Sigmoid colon (tissue), 7 donors: Measurements from ENCODE around the gene QKI. TPM values are rescaled to one million over a fixed set of nuclear protein-coding genes. Genes with fewer than 3 reads are reported as not detected.

Source experiments
- DNase-seq: peaks from one replicate; pipeline ENCODE4 v3.0.0-alpha.2; 2019
- H3K27ac ChIP-seq, 4 donors: fragments of 200-600 bp; sonication (generic); one replicate each; pipeline ENCODE4 v1.5.1; 2016 to 2019; ENCODE audit warnings: mild to moderate bottlenecking in 1 of 4
- H3K27me3 ChIP-seq, 3 donors: fragments of 200-600 bp; sonication (generic); one replicate each; pipeline ENCODE4 v1.5.1; 2019; ENCODE audit warnings: mild to moderate bottlenecking in 1 of 3
- H3K36me3 ChIP-seq, 4 donors: fragments of 200-600 bp; sonication (generic); one replicate each; pipeline ENCODE4 v1.5.1; 2016 to 2019
- H3K4me1 ChIP-seq, 4 donors: fragments of 200-600 bp; sonication (generic); one replicate each; pipeline ENCODE4 v1.5.1; 2017 to 2019
- H3K4me3 ChIP-seq, 4 donors: fragments of 200-600 bp; sonication (generic); one replicate each; pipeline ENCODE4 v1.5.1; 2017 to 2019; ENCODE audit warnings: mild to moderate bottlenecking in 2 of 4, moderate library complexity in 1 of 4
- H3K9me3 ChIP-seq, 4 donors: fragments of 200-600 bp in 3 of 4; sonication (generic) in 3 of 4; one replicate each; pipeline versions ENCODE4 v1.5.1 to v1.6.1; 2013 to 2019
- EP300 ChIP-seq, 4 donors: sonication (generic); formaldehyde crosslinking; IDR thresholded peaks; one replicate each; pipeline ENCODE4 v1.6.1; 2017; ENCODE audit warnings: antibody characterized with exemption in 4 of 4
- POLR2A ChIP-seq, 2 donors: fragments of 450-650 bp; IDR thresholded peaks; one replicate each; pipeline ENCODE4 v1.6.1; 2016; ENCODE audit warnings: antibody characterized with exemption in 2 of 2, mild to moderate bottlenecking in 2 of 2, moderate library complexity in 2 of 2
- POLR2AphosphoS5 ChIP-seq, 4 donors: sonication (generic); formaldehyde crosslinking; IDR thresholded peaks; one replicate each; pipeline ENCODE4 v1.6.1; 2017; ENCODE audit warnings: antibody characterized with exemption in 4 of 4
- WGBS, 2 donors: extraction: QIAGEN DNeasy Blood & Tissue Kit; methylation state at CpG; one replicate each; pipeline ENCODE4 v1.1.7; 2013; 5-methylcytosine and 5-hydroxymethylcytosine counted together
- intact Hi-C: fragments of 100-400 bp; cut with DNase I; formaldehyde crosslinking; loops from one replicate; pipeline ENCODE4 v1.15.1; 2023
- polyA plus RNA-seq, 3 donors: library from polyadenylated mRNA; stranded (reverse); fragments of 200-250 nt; gene quantifications; one replicate each; pipeline ENCODE4 v1.2.3, GENCODE V29; 2013
- total RNA-seq, 4 donors: library from RNA; depleted of rRNA; stranded (reverse); fragments of >200 nt; gene quantifications; one replicate each; pipeline ENCODE4 v1.1.0, GENCODE V29; 2016
- TF ChIP-seq, protein P1 (sequence below), 4 experiments: fragments of 450-650 bp in 3 of 4; fragments of 200-600 bp in 1 of 4; IDR thresholded peaks; one replicate each; pipeline ENCODE4 v1.5.1; 2016 to 2019; ENCODE audit warnings: antibody characterized with exemption in 4 of 4, mild to moderate bottlenecking in 3 of 4, moderate library complexity in 2 of 4
- donor health status: healthy with polysubstance abuse.
- donor health status: Bipolar disorder and iron deficiency.
- donor health status: healthy.

The QKI gene
- total and polyA plus RNA-seq, 7 donors = 9.2 to 146 (median 139) TPM

DNA sequence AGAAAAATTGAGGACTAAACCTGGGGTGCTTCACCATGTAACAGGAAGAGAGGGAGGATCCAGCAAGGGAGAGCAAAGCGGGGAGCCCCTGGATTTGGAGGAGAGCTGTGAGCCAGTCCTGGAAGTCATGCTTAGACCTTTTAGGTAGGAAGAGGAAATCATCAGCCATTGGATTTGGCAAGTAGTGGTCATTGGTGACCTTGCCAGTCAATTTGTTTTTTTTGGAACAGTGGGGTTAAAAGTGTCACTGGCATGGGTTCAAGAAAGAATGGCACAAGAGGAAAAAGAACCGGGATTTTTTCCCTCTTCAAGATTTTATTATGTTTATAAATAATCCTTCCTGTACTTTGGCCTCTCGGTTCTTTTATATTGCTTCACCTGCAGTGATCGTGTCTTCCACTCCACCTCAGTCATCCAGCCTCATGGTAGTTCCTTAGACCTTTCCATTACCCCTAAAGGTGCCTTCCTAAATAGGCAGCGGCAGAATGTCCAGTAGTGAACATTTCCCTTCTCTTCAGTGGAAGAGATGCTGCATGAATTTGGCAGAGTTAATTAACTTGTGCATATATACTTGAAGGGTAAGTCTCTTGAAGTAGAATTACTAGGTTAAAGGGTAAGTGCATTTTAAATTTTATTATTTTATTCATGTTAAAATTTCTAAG, 124.7 kb downstream of the QKI start:
- TF ChIP-seq, protein P1, sequence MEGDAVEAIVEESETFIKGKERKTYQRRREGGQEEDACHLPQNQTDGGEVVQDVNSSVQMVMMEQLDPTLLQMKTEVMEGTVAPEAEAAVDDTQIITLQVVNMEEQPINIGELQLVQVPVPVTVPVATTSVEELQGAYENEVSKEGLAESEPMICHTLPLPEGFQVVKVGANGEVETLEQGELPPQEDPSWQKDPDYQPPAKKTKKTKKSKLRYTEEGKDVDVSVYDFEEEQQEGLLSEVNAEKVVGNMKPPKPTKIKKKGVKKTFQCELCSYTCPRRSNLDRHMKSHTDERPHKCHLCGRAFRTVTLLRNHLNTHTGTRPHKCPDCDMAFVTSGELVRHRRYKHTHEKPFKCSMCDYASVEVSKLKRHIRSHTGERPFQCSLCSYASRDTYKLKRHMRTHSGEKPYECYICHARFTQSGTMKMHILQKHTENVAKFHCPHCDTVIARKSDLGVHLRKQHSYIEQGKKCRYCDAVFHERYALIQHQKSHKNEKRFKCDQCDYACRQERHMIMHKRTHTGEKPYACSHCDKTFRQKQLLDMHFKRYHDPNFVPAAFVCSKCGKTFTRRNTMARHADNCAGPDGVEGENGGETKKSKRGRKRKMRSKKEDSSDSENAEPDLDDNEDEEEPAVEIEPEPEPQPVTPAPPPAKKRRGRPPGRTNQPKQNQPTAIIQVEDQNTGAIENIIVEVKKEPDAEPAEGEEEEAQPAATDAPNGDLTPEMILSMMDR (IDR thresholded peaks at IDR 0.05) = no peak
- TF ChIP-seq POLR2AphosphoS5 (IDR thresholded peaks at IDR 0.05) = no peak
- TF ChIP-seq EP300 (IDR thresholded peaks at IDR 0.05) = no peak
- TF ChIP-seq POLR2A (IDR thresholded peaks at IDR 0.05) = no peak
- Histone ChIP-seq H3K4me3 (no peak overlapping the region), H3K27ac (no peak overlapping the region), H3K4me1 (peaks cover 0 to 36% (median 17%) of the 10 kb centered on the region in 4 donors), H3K36me3 (no peaks in the 10 kb centered on the region), H3K27me3 (no peaks in the 10 kb centered on the region), H3K9me3 (no peaks in the 10 kb centered on the region)
- intact Hi-C loops = no loop called here
- DNase-seq = no peak
- WGBS, 2 donors = 29 to 66% methylated on average over 5 of the region's 5 CpGs

DNA sequence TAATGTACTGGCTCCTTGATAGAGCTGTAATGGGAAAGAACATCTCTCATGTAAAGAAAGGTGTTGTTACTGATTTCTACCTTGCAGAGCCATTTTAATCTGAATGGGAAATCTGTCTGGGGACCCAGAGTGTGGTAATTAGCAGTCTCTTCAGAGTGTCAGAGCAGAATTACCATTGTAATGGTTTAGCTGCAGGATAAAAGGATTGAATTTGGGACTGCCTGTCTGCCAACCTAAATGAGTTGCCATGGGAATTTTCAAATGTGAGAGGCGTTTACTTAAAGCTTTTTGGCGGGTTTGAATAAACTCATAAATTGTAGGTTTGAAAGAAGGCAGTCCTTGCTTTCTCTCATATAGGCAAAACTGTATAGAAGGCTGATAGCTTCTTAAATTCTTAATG, 128.8 kb downstream of the QKI start:
- Histone ChIP-seq H3K4me3 (no peak overlapping the region), H3K27ac (no peak overlapping the region), H3K27me3 (no peaks in the 10 kb centered on the region), H3K9me3 (no peaks in the 10 kb centered on the region), H3K4me1 (peaks cover 0 to 47% (median 15%) of the 10 kb centered on the region in 4 donors), H3K36me3 (no peaks in the 10 kb centered on the region)
- intact Hi-C loops = no loop called here
- WGBS, 2 donors = 87 to 90% methylated on average over 2 of the region's 2 CpGs
- DNase-seq = no peak
- TF ChIP-seq POLR2A (IDR thresholded peaks at IDR 0.05) = no peak
- TF ChIP-seq, protein P1 (IDR thresholded peaks at IDR 0.05) = no peak
- no peak for TF ChIP-seq POLR2AphosphoS5 (IDR thresholded peaks at IDR 0.05)
- TF ChIP-seq EP300 (IDR thresholded peaks at IDR 0.05) = no peak

- Histone ChIP-seq H3K36me3 (no peaks in the 10 kb centered on the region), H3K27ac (no peak overlapping the region), H3K4me1 (peaks cover 0 to 37% (median 9%) of the 10 kb centered on the region in 4 donors), H3K27me3 (no peaks in the 10 kb centered on the region), H3K9me3 (no peaks in the 10 kb centered on the region), H3K4me3 (no peak overlapping the region)
- intact Hi-C loops = no loop called here
- no peak for TF ChIP-seq POLR2A (IDR thresholded peaks at IDR 0.05)
- TF ChIP-seq, protein P1 (IDR thresholded peaks at IDR 0.05) = no peak
- TF ChIP-seq POLR2AphosphoS5 (IDR thresholded peaks at IDR 0.05) = no peak
- TF ChIP-seq EP300 (IDR thresholded peaks at IDR 0.05) = no peak
- no peak for DNase-seq
- WGBS, 2 donors = 77 to 80% methylated on average over 5 of the region's 5 CpGs
Measured at GRCh38 chr6:163545370-163545769, 130.9 kb downstream of the QKI start.

DNA sequence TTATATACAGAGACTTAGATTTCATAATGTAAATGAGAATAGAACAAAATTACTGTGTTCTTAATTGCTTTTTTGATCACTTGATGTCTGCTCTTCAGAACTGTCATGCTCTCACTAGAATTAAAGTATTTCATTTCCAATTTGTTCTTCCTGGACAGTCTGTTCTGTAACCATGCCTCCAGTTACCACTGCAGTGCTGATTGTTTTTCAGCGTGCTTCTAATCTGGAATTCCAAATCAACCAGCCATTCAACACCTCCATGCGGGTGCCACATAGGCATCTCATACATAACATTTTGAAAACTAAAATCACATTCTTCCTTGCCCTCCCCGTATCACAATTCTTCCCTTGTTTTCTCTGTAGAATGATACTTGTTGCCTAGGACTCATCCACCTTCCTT, 132.8 kb downstream of the QKI start:
- 91 to 92% methylated on average over 3 of the region's 3 CpGs for WGBS, 2 donors
- intact Hi-C loops = no loop called here
- Histone ChIP-seq H3K4me3 (no peak overlapping the region), H3K9me3 (no peaks in the 10 kb centered on the region), H3K4me1 (peaks cover 0 to 21% (median 9%) of the 10 kb centered on the region in 4 donors), H3K27me3 (no peaks in the 10 kb centered on the region), H3K36me3 (no peaks in the 10 kb centered on the region), H3K27ac (no peak overlapping the region)
- DNase-seq = no peak
- TF ChIP-seq, protein P1 (IDR thresholded peaks at IDR 0.05) = no peak
- TF ChIP-seq EP300 (IDR thresholded peaks at IDR 0.05) (no peak), POLR2A (IDR thresholded peaks at IDR 0.05) (no peak), POLR2AphosphoS5 (IDR thresholded peaks at IDR 0.05) (no peak)

DNA sequence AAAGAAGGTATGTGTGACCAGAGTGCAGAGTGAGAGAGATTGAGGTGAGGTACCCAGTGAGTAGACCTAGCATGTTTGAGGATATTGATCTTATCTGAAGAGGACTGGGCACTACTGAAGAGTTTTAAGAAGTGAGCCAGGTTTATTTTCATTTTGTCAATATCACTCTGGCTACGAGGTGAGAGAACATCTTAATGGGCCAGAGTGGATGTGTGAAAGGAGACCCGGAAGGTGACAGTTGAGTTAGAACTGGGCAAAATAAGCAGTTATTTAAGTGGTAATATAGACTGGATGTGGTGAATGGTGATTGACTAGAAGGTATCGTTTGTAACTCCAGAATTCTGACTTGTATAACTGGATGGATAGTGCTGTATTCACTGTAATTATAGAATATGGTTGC, 134.1 kb downstream of the QKI start:
- H3K4me1 ChIP-seq = peaks cover 0 to 19% (median 8%) of the 10 kb centered on the region in 4 donors
- H3K9me3 ChIP-seq = no peaks in the 10 kb centered on the region
- H3K27ac ChIP-seq = no peak overlapping the region
- no peak for TF ChIP-seq EP300 (IDR thresholded peaks at IDR 0.05)
- no peak for TF ChIP-seq POLR2AphosphoS5 (IDR thresholded peaks at IDR 0.05)
- TF ChIP-seq POLR2A (IDR thresholded peaks at IDR 0.05) = no peak
- TF ChIP-seq, protein P1 (IDR thresholded peaks at IDR 0.05) = no peak
- DNase-seq = no peak
- H3K27me3 ChIP-seq = no peaks in the 10 kb centered on the region
- H3K4me3 ChIP-seq = no peak overlapping the region
- H3K36me3 ChIP-seq = no peaks in the 10 kb centered on the region
- intact Hi-C loops = no loop called here
- 79 to 94% methylated on average over 3 of the region's 3 CpGs for WGBS, 2 donors
